SU-DHL-6 (cell line): ENCODE measurements around the gene MYOZ3.

Experiments used
- EZH2phosphoT487 ChIP-seq: fragments of 200-600 bp; sonication (generic), shearing (Covaris generic); conservative IDR thresholded peaks from 2 replicates; pipeline ENCODE4 v1.6.1; 2018; ENCODE audit warnings: mild to moderate bottlenecking, antibody characterized with exemption, low read length, moderate library complexity, mixed read lengths
- TF ChIP-seq, protein P1 (sequence below): fragments of 200-600 bp; sonication (generic); IDR thresholded peaks from one replicate; pipeline ENCODE4 v1.5.1; 2017; ENCODE audit warnings: antibody characterized with exemption, mild to moderate bottlenecking, low read length, moderate library complexity; ENCODE audit not compliant: insufficient read depth, poor library complexity, severe bottlenecking

DNA sequence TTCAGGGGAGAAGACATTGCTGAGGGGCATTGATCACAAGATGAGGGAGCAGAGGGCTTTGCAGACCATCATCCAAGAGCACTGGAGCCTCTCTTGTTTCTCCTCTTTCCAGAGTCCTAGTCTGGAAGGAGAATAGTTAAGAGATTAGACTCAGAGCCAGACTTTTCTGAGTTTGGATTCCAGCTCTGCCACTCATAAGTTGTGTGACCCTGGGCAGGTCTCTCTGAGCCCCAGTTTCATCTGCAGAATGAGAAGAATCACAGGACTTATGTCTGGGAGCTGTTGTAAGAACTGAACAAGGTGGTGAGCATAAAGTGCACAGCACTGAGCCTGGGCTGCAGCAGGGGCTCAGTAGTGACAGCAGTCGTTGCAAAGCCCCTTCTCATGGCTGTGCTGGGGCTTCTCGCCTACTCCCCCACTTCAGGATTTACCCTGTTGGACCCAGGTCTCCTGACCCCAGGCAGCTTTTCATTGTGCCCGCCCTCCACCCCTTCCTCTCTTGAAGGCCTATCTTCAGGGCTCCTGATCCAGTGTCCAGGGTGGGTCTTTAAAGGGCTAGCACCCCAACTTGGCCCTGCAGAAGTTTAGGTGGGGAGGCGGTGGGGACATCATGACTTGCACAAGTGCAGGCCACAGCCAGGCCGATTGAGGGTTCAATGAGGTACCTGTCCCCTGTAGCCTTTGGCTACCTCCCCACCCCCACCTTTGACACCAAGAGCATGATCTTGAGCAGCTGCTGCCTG lies 19.1 kb upstream of the MYOZ3 start:
- TF ChIP-seq, protein P1, sequence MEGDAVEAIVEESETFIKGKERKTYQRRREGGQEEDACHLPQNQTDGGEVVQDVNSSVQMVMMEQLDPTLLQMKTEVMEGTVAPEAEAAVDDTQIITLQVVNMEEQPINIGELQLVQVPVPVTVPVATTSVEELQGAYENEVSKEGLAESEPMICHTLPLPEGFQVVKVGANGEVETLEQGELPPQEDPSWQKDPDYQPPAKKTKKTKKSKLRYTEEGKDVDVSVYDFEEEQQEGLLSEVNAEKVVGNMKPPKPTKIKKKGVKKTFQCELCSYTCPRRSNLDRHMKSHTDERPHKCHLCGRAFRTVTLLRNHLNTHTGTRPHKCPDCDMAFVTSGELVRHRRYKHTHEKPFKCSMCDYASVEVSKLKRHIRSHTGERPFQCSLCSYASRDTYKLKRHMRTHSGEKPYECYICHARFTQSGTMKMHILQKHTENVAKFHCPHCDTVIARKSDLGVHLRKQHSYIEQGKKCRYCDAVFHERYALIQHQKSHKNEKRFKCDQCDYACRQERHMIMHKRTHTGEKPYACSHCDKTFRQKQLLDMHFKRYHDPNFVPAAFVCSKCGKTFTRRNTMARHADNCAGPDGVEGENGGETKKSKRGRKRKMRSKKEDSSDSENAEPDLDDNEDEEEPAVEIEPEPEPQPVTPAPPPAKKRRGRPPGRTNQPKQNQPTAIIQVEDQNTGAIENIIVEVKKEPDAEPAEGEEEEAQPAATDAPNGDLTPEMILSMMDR, result no peak
- TF ChIP-seq EZH2phosphoT487, result no peak
